MM.1S (cell line): ENCODE results near the gene SPAG16.

Experiments
- DNase-seq: peaks from one replicate; pipeline ENCODE4 v3.0.0-alpha.2; 2015
- H2AFZ ChIP-seq: fragments of 300-600 bp; sonication (generic); 2 replicates; pipeline ENCODE4 v1.6.0; 2016; ENCODE audit warnings: antibody characterized with exemption, low read length
- H3F3A ChIP-seq: fragments of 300-600 bp; sonication (generic); 2 replicates; pipeline ENCODE4 v1.6.1; 2016; ENCODE audit warnings: mild to moderate bottlenecking, antibody characterized with exemption, low read length, moderate library complexity, mixed read lengths; ENCODE audit not compliant: insufficient read depth
- H3K27ac ChIP-seq: fragments of 300-600 bp; sonication (generic); 2 replicates; pipeline ENCODE4 v1.5.1; 2016; ENCODE audit warnings: mild to moderate bottlenecking, low read length
- H3K27me3 ChIP-seq: fragments of 300-600 bp; sonication (generic); replicated peaks from 2 replicates; pipeline ENCODE4 v1.6.0; 2016; ENCODE audit warnings: low read length; ENCODE audit not compliant: insufficient read depth
- H3K36me3 ChIP-seq: fragments of 300-600 bp; sonication (generic); replicated peaks from 2 replicates; pipeline ENCODE4 v1.6.1; 2016; ENCODE audit warnings: mild to moderate bottlenecking, low read length, mixed read lengths; ENCODE audit not compliant: insufficient read depth
- H3K4me1 ChIP-seq: fragments of 300-600 bp; sonication (generic); 2 replicates; pipeline ENCODE4 v1.6.1; 2016; ENCODE audit warnings: low read length, mixed read lengths
- H3K4me2 ChIP-seq: fragments of 300-600 bp; sonication (generic); 2 replicates; pipeline ENCODE4 v1.6.0; 2016; ENCODE audit warnings: low read depth, low read length
- H3K4me3 ChIP-seq: fragments of 300-600 bp; sonication (generic); 2 replicates; pipeline ENCODE4 v1.5.1; 2016; ENCODE audit warnings: low read length, mixed read lengths
- H3K79me2 ChIP-seq: fragments of 300-600 bp; sonication (generic); 2 replicates; pipeline ENCODE4 v1.6.1; 2016; ENCODE audit warnings: mixed run types, low read length, mixed read lengths
- H3K9ac ChIP-seq: fragments of 300-600 bp; sonication (generic); 2 replicates; pipeline ENCODE4 v1.6.1; 2016; ENCODE audit warnings: low read length, mixed read lengths
- H3K9me2 ChIP-seq: fragments of 300-600 bp; sonication (generic); replicated peaks from 2 replicates; pipeline ENCODE4 v1.6.1; 2016; ENCODE audit warnings: mild to moderate bottlenecking, low read length, mixed read lengths; ENCODE audit not compliant: insufficient read depth
- H3K9me3 ChIP-seq: fragments of 300-600 bp; sonication (generic); replicated peaks from 2 replicates; pipeline ENCODE4 v1.6.1; 2016; ENCODE audit warnings: mild to moderate bottlenecking, low read length, mixed read lengths; ENCODE audit not compliant: insufficient read depth
- H4K20me1 ChIP-seq: fragments of 300-600 bp; sonication (generic); 2 replicates; pipeline ENCODE4 v1.6.1; 2016; ENCODE audit warnings: mild to moderate bottlenecking, low read length, moderate library complexity, mixed read lengths; ENCODE audit not compliant: insufficient read depth
- EZH2 ChIP-seq: fragments of 300-600 bp; sonication (generic); optimal IDR thresholded peaks from 2 replicates; pipeline ENCODE3; 2017; ENCODE audit warnings: low read depth, mild to moderate bottlenecking, antibody characterized with exemption, low read length, mixed read lengths
- EZH2phosphoT487 ChIP-seq: fragments of 300-600 bp; sonication (generic); IDR thresholded peaks from 2 replicates; pipeline ENCODE4 v1.6.1; 2018; ENCODE audit warnings: antibody characterized with exemption, low read length
- TF ChIP-seq, protein P1 (sequence below): fragments of 300-600 bp; sonication (generic); IDR thresholded peaks from 2 replicates; pipeline ENCODE4 v1.5.1; 2016; ENCODE audit warnings: antibody characterized with exemption, low read length, mixed read lengths

SPAG16 gene

DNA sequence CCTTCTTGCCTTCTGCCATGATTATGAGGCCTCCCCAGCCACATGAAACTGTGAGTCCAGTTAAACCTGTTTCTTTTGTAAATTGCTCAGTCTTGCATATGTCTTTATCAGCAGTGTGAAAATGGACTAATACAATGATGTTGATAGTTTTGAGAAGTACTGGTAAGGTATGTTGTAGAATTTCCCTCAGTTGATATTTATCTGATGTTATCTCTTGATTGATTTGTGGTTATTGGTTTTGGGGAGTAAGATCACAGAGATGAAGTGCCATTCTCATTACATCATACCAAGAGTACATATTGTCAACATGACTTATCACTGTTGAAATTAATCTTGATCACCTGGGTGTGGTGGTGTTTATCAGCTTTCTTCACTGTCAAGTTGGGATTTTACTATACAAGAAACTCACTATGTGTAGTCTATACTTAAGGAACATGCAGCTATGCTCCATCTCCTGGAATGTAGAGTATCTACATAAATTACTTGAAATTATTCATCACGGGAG, 5.1 kb upstream of the SPAG16 start:
- Histone ChIP-seq H3K27ac (no peak overlapping the region), H3K9ac (no peak overlapping the region), H3F3A (peaks cover 4% of the 10 kb centered on the region; the same call in 1 of the 2 replicates), H3K27me3 (no peaks in the 10 kb centered on the region), H3K79me2 (no peaks in the 10 kb centered on the region), H3K36me3 (no peaks in the 10 kb centered on the region), H4K20me1 (no peaks in the 10 kb centered on the region), H3K4me1 (no peaks in the 10 kb centered on the region), H3K9me3 (no peaks in the 10 kb centered on the region), H2AFZ (no peak overlapping the region), H3K4me3 (no peak overlapping the region), H3K4me2 (no peak overlapping the region), H3K9me2 (no peaks in the 10 kb centered on the region)
- DNase-seq: no peak
- TF ChIP-seq, protein P1, sequence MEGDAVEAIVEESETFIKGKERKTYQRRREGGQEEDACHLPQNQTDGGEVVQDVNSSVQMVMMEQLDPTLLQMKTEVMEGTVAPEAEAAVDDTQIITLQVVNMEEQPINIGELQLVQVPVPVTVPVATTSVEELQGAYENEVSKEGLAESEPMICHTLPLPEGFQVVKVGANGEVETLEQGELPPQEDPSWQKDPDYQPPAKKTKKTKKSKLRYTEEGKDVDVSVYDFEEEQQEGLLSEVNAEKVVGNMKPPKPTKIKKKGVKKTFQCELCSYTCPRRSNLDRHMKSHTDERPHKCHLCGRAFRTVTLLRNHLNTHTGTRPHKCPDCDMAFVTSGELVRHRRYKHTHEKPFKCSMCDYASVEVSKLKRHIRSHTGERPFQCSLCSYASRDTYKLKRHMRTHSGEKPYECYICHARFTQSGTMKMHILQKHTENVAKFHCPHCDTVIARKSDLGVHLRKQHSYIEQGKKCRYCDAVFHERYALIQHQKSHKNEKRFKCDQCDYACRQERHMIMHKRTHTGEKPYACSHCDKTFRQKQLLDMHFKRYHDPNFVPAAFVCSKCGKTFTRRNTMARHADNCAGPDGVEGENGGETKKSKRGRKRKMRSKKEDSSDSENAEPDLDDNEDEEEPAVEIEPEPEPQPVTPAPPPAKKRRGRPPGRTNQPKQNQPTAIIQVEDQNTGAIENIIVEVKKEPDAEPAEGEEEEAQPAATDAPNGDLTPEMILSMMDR: no peak
- TF ChIP-seq EZH2phosphoT487: no peak
- TF ChIP-seq EZH2: no peak

GRCh38 chr2:213279971-213280370, 4.3 kb upstream of the SPAG16 start:
- DNase-seq: no peak
- Histone ChIP-seq H3K9me3 (no peaks in the 10 kb centered on the region), H3K27ac (no peak overlapping the region), H3K9ac (no peak overlapping the region), H3K9me2 (no peaks in the 10 kb centered on the region), H3F3A (peaks cover 4% of the 10 kb centered on the region; the same call in 1 of the 2 replicates), H3K4me3 (no peak overlapping the region), H3K27me3 (no peaks in the 10 kb centered on the region), H2AFZ (no peak overlapping the region), H3K4me1 (no peaks in the 10 kb centered on the region), H3K79me2 (no peaks in the 10 kb centered on the region), H4K20me1 (no peaks in the 10 kb centered on the region), H3K4me2 (no peak overlapping the region), H3K36me3 (no peaks in the 10 kb centered on the region)
- no peak for TF ChIP-seq EZH2
- TF ChIP-seq, protein P1: no peak
- TF ChIP-seq EZH2phosphoT487: no peak

DNA sequence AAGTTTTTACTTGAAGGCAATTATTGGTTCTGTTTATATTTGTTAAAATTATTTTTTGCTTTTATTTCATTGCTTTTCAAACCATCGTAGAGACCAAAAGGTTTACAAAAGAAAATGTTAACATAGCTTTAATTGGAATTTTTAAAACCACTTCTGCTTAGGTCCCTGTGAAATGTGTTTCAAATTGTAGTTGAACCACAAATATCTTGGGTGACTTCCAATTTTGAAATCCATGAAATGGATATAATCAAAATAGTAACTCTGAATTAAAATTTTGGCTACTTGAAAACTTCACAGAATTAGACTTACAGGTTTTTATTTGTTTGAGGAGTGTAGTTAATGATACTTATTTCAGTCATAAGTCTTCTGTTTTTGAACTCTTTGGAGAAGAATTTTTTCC, 3.1 kb upstream of the SPAG16 start:
- H4K20me1 ChIP-seq: no peaks in the 10 kb centered on the region
- no peaks in the 10 kb centered on the region for H3K36me3 ChIP-seq
- peaks cover 4% of the 10 kb centered on the region; the same call in 1 of the 2 replicates for H3F3A ChIP-seq
- no peaks in the 10 kb centered on the region for H3K4me1 ChIP-seq
- no peak overlapping the region for H3K4me2 ChIP-seq
- no peak overlapping the region for H3K4me3 ChIP-seq
- no peaks in the 10 kb centered on the region for H3K9me3 ChIP-seq
- DNase-seq: no peak
- TF ChIP-seq, protein P1: no peak
- TF ChIP-seq EZH2phosphoT487 (no peak), EZH2 (no peak)
- no peak overlapping the region for H2AFZ ChIP-seq
- H3K79me2 ChIP-seq: no peaks in the 10 kb centered on the region
- H3K9ac ChIP-seq: no peak overlapping the region
- no peaks in the 10 kb centered on the region for H3K27me3 ChIP-seq
- no peaks in the 10 kb centered on the region for H3K9me2 ChIP-seq
- H3K27ac ChIP-seq: no peak overlapping the region
